Mucosa of descending colon (tissue), 3 donors: Measurements from ENCODE around the gene EDN2. TPM values are rescaled to one million over a fixed set of nuclear protein-coding genes. Genes with fewer than 3 reads are reported as not detected.

Source experiments
- ATAC-seq: fragments of 200-7000 bp; cut with Tn5 transposase; one replicate; pipeline ENCODE4 v1.9.1; 2020; ENCODE audit warnings: mild to moderate bottlenecking, moderate library complexity
- DNase-seq, 3 donors: peaks; one replicate each; pipeline ENCODE4 v3.0.0-alpha.2; 2020
- H3K36me3 ChIP-seq: fragments of 200-600 bp; one replicate; pipeline ENCODE4 v1.8.0; 2021; ENCODE audit warnings: low read depth, mild to moderate bottlenecking
- H3K4me1 ChIP-seq: fragments of 200-600 bp; one replicate; pipeline ENCODE4 v1.8.0; 2021; ENCODE audit warnings: low read depth, mild to moderate bottlenecking
- H3K4me3 ChIP-seq: fragments of 200-600 bp; one replicate; pipeline ENCODE4 v1.8.0; 2021; ENCODE audit warnings: mild to moderate bottlenecking
- H3K9me3 ChIP-seq: fragments of 200-600 bp; one replicate; pipeline ENCODE4 v1.8.0; 2021; ENCODE audit warnings: mild to moderate bottlenecking
- intact Hi-C, 2 donors: fragments of 100-400 bp; cut with DNase I in 1 of 2; cut with micrococcal nuclease in 1 of 2; formaldehyde crosslinking; loops; one replicate each; pipeline versions ENCODE4 v1.11.0 to v1.11.1; 2022; cut with DNase I, micrococcal nuclease
- total RNA-seq, 3 donors: library from RNA; stranded (reverse); fragmentation: NEBNext Ultra II Directional in 2 of 3; extraction: Animal tissue kit (Norgen Biotek cat#: 25700) in 2 of 3; gene quantifications; one replicate each; pipeline versions ENCODE4 v1.2.1 to v1.2.4, GENCODE V29; 2021 to 2023
- TF ChIP-seq, protein P1 (sequence below): fragments of 200-600 bp; IDR thresholded peaks from one replicate; pipeline ENCODE4 v1.8.0; 2022; ENCODE audit warnings: antibody characterized with exemption, mild to moderate bottlenecking
- donor health status: DM: no; HTN: no; CAD: no; lungs with moderate emphysema.
- donor health status: DM: no; HTN: no; CAD: no.
- donor health status: DM: no; HTN: yes; CAD: no.

Gene EDN2
- total RNA-seq, 3 donors from 2014 or later: 1.6 to 5.8 (median 2.0) TPM

DNA sequence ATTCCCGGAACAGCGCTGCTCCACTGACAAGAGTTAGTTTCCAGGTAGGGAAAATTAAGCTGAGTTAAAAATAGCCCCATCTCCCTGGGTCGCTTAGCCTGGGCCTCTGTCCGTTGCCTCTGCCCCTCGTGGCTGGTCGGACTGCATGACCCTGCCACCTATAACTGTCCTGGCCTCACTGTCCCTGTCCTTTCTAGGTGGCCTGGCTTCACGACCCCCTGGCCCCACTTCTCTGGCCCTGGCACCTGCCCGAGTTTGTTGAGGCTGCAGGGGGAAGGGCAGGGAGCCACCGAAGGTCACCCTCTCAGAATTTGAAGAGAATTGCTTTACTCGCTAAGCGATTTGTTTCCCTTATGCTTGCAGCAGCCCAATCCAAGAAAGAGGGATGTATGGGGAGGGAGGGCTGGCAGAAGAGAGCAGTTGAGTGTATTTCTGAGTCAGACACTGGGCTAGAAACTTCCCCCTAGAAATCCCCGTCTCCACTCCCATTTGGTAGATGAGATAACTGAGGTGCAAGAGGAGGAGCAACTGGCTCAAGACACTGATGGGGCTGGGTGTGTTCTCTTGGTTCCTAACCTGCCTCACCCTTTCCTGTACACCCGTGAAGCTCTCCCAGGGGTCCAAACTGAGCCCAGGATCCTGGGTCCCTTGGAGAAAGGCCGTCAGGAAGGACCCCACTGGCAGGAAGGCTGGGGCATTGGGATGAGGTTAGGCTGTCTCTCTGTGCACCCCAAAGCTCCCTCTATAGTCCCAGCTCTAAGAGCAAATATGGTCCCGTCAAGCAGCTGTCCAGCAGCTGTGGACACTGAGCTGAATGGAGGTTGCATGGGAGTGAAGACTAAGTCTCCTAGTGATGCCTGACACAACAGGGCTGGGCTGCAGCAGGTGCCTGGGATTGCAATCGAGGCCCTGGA, 2.9 kb upstream of the EDN2 start:
- no peaks in the 10 kb centered on the region for H3K9me3 ChIP-seq
- H3K4me3 ChIP-seq: no peak overlapping the region
- ATAC-seq: no peak
- peak in 2 of 3 donors; percentile 20 to 36 for DNase-seq
- H3K4me1 ChIP-seq: peaks cover 23% of the 10 kb centered on the region
- TF ChIP-seq, protein P1, sequence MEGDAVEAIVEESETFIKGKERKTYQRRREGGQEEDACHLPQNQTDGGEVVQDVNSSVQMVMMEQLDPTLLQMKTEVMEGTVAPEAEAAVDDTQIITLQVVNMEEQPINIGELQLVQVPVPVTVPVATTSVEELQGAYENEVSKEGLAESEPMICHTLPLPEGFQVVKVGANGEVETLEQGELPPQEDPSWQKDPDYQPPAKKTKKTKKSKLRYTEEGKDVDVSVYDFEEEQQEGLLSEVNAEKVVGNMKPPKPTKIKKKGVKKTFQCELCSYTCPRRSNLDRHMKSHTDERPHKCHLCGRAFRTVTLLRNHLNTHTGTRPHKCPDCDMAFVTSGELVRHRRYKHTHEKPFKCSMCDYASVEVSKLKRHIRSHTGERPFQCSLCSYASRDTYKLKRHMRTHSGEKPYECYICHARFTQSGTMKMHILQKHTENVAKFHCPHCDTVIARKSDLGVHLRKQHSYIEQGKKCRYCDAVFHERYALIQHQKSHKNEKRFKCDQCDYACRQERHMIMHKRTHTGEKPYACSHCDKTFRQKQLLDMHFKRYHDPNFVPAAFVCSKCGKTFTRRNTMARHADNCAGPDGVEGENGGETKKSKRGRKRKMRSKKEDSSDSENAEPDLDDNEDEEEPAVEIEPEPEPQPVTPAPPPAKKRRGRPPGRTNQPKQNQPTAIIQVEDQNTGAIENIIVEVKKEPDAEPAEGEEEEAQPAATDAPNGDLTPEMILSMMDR: no peak
- intact Hi-C loops: no loop called here
- no peaks in the 10 kb centered on the region for H3K36me3 ChIP-seq

DNA sequence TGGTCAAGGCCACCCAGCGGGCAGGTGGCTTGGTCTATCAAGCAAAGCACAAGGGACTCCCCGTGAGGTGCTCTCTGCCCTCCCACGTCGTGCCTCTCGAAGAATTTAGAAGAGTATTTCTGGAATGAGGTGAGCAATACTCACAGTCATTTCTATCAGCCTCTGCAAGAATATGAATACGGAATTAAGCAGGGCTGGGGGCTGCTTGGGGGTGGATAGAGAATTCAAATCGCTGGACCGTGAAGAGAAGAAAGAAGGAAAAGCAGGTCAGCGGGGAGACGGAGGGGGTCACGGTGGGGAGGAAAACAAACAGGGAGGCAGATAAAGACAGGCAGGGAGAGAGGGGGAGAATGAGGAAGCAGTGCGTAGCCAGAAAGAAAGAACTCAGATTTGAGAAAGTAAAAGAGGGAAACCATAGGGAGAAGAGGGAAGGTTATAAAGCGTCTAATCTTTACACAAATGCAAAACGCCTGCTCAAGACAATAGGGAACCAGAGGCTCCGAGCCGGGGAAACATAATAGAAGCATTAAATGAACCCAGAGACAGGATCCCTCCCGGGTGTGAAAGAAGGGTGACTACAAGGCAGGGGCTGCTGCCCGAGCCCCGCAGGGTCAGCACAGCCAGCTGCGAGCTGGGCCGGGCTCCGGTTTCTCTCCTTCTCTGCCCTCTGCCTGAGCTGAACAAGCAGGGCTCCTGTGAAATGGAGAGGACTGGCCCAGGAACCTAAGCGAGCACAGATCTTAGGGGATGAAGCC, 2.1 kb upstream of the EDN2 start:
- H3K4me1 ChIP-seq: peaks cover 31% of the 10 kb centered on the region
- H3K36me3 ChIP-seq: no peaks in the 10 kb centered on the region
- intact Hi-C loops: no loop called here
- peak in 2 of 3 donors; percentile 17 to 44 for DNase-seq
- no peak for ATAC-seq
- no peaks in the 10 kb centered on the region for H3K9me3 ChIP-seq
- TF ChIP-seq, protein P1: no peak
- H3K4me3 ChIP-seq: no peak overlapping the region

DNA sequence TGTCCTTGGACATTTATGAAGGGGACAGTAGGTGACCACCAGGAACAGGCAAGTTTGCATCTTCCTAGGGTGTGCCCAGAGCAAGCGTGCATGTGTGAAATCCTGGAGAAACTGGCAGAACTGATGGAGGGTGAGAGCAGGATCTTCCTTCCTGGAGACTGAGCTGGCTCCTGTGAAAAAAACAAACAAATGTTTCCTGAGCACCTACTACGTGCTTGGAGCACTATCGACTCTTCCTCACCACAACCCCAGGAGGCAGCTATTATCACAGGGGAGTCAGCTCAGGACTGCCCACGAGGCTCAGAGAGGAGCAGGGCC, 1.5 kb upstream of the EDN2 start:
- no peak for ATAC-seq

DNA sequence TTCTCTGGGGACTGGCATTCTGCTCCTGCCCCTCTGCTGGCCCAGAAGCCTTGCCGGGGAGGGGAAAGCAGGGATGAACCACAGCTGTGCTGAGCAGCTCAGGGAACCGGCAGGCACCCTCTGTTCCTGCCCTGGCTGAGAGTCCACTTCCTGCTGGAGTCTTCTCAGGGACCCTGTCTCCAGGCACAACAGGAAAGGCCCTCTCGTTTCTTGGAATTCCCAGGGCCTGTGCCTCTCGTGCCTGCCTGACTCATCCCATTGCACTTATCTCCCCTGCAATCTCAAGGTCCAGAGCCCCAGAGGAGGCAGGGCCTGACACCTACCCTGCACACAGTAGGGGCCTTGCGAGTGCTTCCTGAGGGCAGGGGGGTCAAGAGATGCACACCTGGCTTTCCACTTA, 1.1 kb upstream of the EDN2 start:
- TF ChIP-seq, protein P1: no peak
- intact Hi-C loops: no loop called here
- Histone ChIP-seq H3K9me3 (no peaks in the 10 kb centered on the region), H3K36me3 (no peaks in the 10 kb centered on the region), H3K4me1 (peaks cover 31% of the 10 kb centered on the region), H3K4me3 (no peak overlapping the region)
- no peak for ATAC-seq
- peak in 2 of 3 donors; percentile 35 to 37 for DNase-seq

More for the DNA sequence above, 1.5 kb upstream of the EDN2 start:
- Histone ChIP-seq H3K4me3 (no peak overlapping the region), H3K4me1 (peaks cover 31% of the 10 kb centered on the region), H3K36me3 (no peaks in the 10 kb centered on the region), H3K9me3 (no peaks in the 10 kb centered on the region)
- DNase-seq: no peak
- intact Hi-C loops: no loop called here
- TF ChIP-seq, protein P1: no peak

DNA sequence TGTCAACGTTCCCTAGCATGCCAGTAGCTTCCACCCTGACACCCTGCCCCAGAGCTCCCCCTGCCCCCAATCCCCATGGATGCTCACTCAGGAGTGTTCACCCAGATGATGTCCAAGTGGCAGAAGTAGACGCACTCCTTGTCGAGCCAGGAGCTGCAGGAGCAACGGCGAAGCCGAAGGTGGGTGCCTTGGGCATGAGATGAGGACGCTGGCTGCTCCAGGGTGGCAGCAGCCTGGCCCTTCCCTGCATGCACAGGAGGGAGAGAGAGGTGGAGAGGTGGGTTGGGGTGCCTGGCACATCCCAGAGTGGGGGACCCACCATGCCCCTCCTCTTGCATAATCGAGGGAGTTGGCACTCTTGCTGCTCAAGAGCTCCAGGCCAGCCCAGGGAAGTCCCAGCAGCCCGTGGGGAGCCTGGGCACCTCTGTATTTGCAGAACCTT, 502 bp downstream of the EDN2 start:
- TF ChIP-seq, protein P1: no peak
- intact Hi-C loops: no loop called here
- peaks cover 31% of the 10 kb centered on the region for H3K4me1 ChIP-seq
- no peak for ATAC-seq
- DNase-seq: no peak
- no peaks in the 10 kb centered on the region for H3K9me3 ChIP-seq
- H3K36me3 ChIP-seq: no peaks in the 10 kb centered on the region
- no peak overlapping the region for H3K4me3 ChIP-seq
